SU-DHL-6 (cell line): ENCODE data around the gene SYNJ2BP.

ENCODE experiments used
- EZH2phosphoT487 ChIP-seq: fragments of 200-600 bp; sonication (generic), shearing (Covaris generic); conservative IDR thresholded peaks from 2 replicates; pipeline ENCODE4 v1.6.1; 2018; ENCODE audit warnings: mild to moderate bottlenecking, antibody characterized with exemption, low read length, moderate library complexity, mixed read lengths
- TF ChIP-seq, protein P1 (sequence below): fragments of 200-600 bp; sonication (generic); IDR thresholded peaks from one replicate; pipeline ENCODE4 v1.5.1; 2017; ENCODE audit warnings: antibody characterized with exemption, mild to moderate bottlenecking, low read length, moderate library complexity; ENCODE audit not compliant: insufficient read depth, poor library complexity, severe bottlenecking

DNA sequence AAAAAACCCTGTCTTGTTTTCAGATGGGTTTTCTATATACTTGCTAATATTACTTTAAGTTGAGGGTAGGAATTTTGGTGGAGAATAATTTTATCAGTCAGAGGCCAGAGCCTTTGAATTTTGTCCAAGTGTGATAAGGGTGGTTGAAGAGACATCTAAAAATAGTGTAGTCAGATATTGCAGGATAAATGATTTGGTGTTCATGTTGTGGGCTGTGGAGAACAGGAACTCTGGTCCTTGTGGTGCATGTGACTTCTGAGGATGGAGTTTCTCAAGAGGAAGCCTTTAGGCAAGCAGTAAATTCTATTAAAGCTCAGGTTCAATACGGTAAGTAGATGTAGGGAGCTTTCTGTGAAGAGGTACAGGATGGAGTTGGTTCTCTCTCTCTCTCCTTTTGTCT is 37.8 kb upstream of the SYNJ2BP start:
- TF ChIP-seq, protein P1, sequence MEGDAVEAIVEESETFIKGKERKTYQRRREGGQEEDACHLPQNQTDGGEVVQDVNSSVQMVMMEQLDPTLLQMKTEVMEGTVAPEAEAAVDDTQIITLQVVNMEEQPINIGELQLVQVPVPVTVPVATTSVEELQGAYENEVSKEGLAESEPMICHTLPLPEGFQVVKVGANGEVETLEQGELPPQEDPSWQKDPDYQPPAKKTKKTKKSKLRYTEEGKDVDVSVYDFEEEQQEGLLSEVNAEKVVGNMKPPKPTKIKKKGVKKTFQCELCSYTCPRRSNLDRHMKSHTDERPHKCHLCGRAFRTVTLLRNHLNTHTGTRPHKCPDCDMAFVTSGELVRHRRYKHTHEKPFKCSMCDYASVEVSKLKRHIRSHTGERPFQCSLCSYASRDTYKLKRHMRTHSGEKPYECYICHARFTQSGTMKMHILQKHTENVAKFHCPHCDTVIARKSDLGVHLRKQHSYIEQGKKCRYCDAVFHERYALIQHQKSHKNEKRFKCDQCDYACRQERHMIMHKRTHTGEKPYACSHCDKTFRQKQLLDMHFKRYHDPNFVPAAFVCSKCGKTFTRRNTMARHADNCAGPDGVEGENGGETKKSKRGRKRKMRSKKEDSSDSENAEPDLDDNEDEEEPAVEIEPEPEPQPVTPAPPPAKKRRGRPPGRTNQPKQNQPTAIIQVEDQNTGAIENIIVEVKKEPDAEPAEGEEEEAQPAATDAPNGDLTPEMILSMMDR, result no peak
- no peak for TF ChIP-seq EZH2phosphoT487
